ENCODE measurements around the gene SRBD1.

Gene SRBD1

GRCh38 chr2:45382744-45383143 is 228.3 kb downstream of the SRBD1 start:
- no peak overlapping the region for H3K27ac ChIP-seq (ENCODE audit: low read depth, low read length)
- no peaks in the 10 kb centered on the region for H3K4me1 ChIP-seq (ENCODE audit: control insufficient read depth, insufficient read depth, low read length)
- H3K27me3 ChIP-seq (ENCODE audit: control insufficient read depth, insufficient read depth, low read length) = no peaks in the 10 kb centered on the region
- H3K4me3 ChIP-seq (ENCODE audit: low read length) = no peak overlapping the region
- no peaks in the 10 kb centered on the region for H3K36me3 ChIP-seq (ENCODE audit: control insufficient read depth, insufficient read depth, low read length)
- H3K9ac ChIP-seq (ENCODE audit: low read length) = no peak overlapping the region

GRCh38 chr2:45380131-45380836 is 230.8 kb downstream of the SRBD1 start:
- no peaks in the 10 kb centered on the region for H3K4me1 ChIP-seq (ENCODE audit: control insufficient read depth, insufficient read depth, low read length)
- H3K27ac ChIP-seq (ENCODE audit: low read depth, low read length) = no peak overlapping the region

GRCh38 chr2:45379399-45380087 is 231.5 kb downstream of the SRBD1 start:
- H3K27ac ChIP-seq (ENCODE audit: low read depth, low read length) = no peak overlapping the region
- H3K36me3 ChIP-seq (ENCODE audit: control insufficient read depth, insufficient read depth, low read length) = no peaks in the 10 kb centered on the region
- no peak overlapping the region for H3K9ac ChIP-seq (ENCODE audit: low read length)
- no peaks in the 10 kb centered on the region for H3K27me3 ChIP-seq (ENCODE audit: control insufficient read depth, insufficient read depth, low read length)
- no peak overlapping the region for H3K4me3 ChIP-seq (ENCODE audit: low read length)
- no peaks in the 10 kb centered on the region for H3K4me1 ChIP-seq (ENCODE audit: control insufficient read depth, insufficient read depth, low read length)

More at GRCh38 chr2:45380131-45380836, 230.8 kb downstream of the SRBD1 start:
- no peaks in the 10 kb centered on the region for H3K27me3 ChIP-seq (ENCODE audit: control insufficient read depth, insufficient read depth, low read length)
- H3K4me3 ChIP-seq (ENCODE audit: low read length) = no peak overlapping the region
- no peaks in the 10 kb centered on the region for H3K36me3 ChIP-seq (ENCODE audit: control insufficient read depth, insufficient read depth, low read length)
- H3K9ac ChIP-seq (ENCODE audit: low read length) = no peak overlapping the region

GRCh38 chr2:45373534-45373933 is 237.5 kb downstream of the SRBD1 start:
- Histone ChIP-seq H3K27ac (ENCODE audit: low read depth, low read length) (no peak overlapping the region), H3K27me3 (ENCODE audit: control insufficient read depth, insufficient read depth, low read length) (no peaks in the 10 kb centered on the region), H3K4me1 (ENCODE audit: control insufficient read depth, insufficient read depth, low read length) (no peaks in the 10 kb centered on the region), H3K36me3 (ENCODE audit: control insufficient read depth, insufficient read depth, low read length) (no peaks in the 10 kb centered on the region), H3K9ac (ENCODE audit: low read length) (no peak overlapping the region), H3K4me3 (ENCODE audit: low read length) (no peak overlapping the region)

GRCh38 chr2:45370369-45370768 is 240.7 kb downstream of the SRBD1 start:
- Histone ChIP-seq H3K27ac (ENCODE audit: low read depth, low read length) (no peak overlapping the region), H3K4me1 (ENCODE audit: control insufficient read depth, insufficient read depth, low read length) (no peaks in the 10 kb centered on the region), H3K36me3 (ENCODE audit: control insufficient read depth, insufficient read depth, low read length) (no peaks in the 10 kb centered on the region), H3K27me3 (ENCODE audit: control insufficient read depth, insufficient read depth, low read length) (no peaks in the 10 kb centered on the region), H3K9ac (ENCODE audit: low read length) (no peak overlapping the region), H3K4me3 (ENCODE audit: low read length) (no peak overlapping the region)

GRCh38 chr2:45368792-45369191 is 242.3 kb downstream of the SRBD1 start:
- Histone ChIP-seq H3K4me1 (ENCODE audit: control insufficient read depth, insufficient read depth, low read length) (no peaks in the 10 kb centered on the region), H3K9ac (ENCODE audit: low read length) (no peak overlapping the region), H3K4me3 (ENCODE audit: low read length) (no peak overlapping the region), H3K27me3 (ENCODE audit: control insufficient read depth, insufficient read depth, low read length) (no peaks in the 10 kb centered on the region), H3K36me3 (ENCODE audit: control insufficient read depth, insufficient read depth, low read length) (no peaks in the 10 kb centered on the region), H3K27ac (ENCODE audit: low read depth, low read length) (no peak overlapping the region)

- Histone ChIP-seq H3K27ac (ENCODE audit: low read depth, low read length) (no peak overlapping the region), H3K36me3 (ENCODE audit: control insufficient read depth, insufficient read depth, low read length) (no peaks in the 10 kb centered on the region), H3K4me1 (ENCODE audit: control insufficient read depth, insufficient read depth, low read length) (no peaks in the 10 kb centered on the region), H3K4me3 (ENCODE audit: low read length) (no peak overlapping the region), H3K9ac (ENCODE audit: low read length) (no peak overlapping the region), H3K27me3 (ENCODE audit: control insufficient read depth, insufficient read depth, low read length) (no peaks in the 10 kb centered on the region)
Observed at GRCh38 chr2:45361666-45362065, 249.4 kb downstream of the SRBD1 start.

GRCh38 chr2:45354776-45355175 is 256.3 kb downstream of the SRBD1 start:
- Histone ChIP-seq H3K4me1 (ENCODE audit: control insufficient read depth, insufficient read depth, low read length) (no peaks in the 10 kb centered on the region), H3K4me3 (ENCODE audit: low read length) (no peak overlapping the region), H3K27me3 (ENCODE audit: control insufficient read depth, insufficient read depth, low read length) (no peaks in the 10 kb centered on the region), H3K27ac (ENCODE audit: low read depth, low read length) (no peak overlapping the region), H3K36me3 (ENCODE audit: control insufficient read depth, insufficient read depth, low read length) (no peaks in the 10 kb centered on the region), H3K9ac (ENCODE audit: low read length) (no peak overlapping the region)

GRCh38 chr2:45353879-45354278 is 257.2 kb downstream of the SRBD1 start:
- no peak overlapping the region for H3K4me3 ChIP-seq (ENCODE audit: low read length)
- H3K27me3 ChIP-seq (ENCODE audit: control insufficient read depth, insufficient read depth, low read length) = no peaks in the 10 kb centered on the region
- H3K4me1 ChIP-seq (ENCODE audit: control insufficient read depth, insufficient read depth, low read length) = no peaks in the 10 kb centered on the region
- H3K36me3 ChIP-seq (ENCODE audit: control insufficient read depth, insufficient read depth, low read length) = no peaks in the 10 kb centered on the region
- H3K27ac ChIP-seq (ENCODE audit: low read depth, low read length) = no peak overlapping the region
- H3K9ac ChIP-seq (ENCODE audit: low read length) = no peak overlapping the region

- no peak overlapping the region for H3K9ac ChIP-seq (ENCODE audit: low read length)
- no peaks in the 10 kb centered on the region for H3K4me1 ChIP-seq (ENCODE audit: control insufficient read depth, insufficient read depth, low read length)
- no peaks in the 10 kb centered on the region for H3K27me3 ChIP-seq (ENCODE audit: control insufficient read depth, insufficient read depth, low read length)
- no peak overlapping the region for H3K27ac ChIP-seq (ENCODE audit: low read depth, low read length)
- H3K36me3 ChIP-seq (ENCODE audit: control insufficient read depth, insufficient read depth, low read length) = no peaks in the 10 kb centered on the region
- no peak overlapping the region for H3K4me3 ChIP-seq (ENCODE audit: low read length)
Observed at GRCh38 chr2:45352506-45352905, 258.6 kb downstream of the SRBD1 start.

GRCh38 chr2:45345331-45346234 is 265.5 kb downstream of the SRBD1 start:
- H3K4me1 ChIP-seq (ENCODE audit: control insufficient read depth, insufficient read depth, low read length) = no peaks in the 10 kb centered on the region
- H3K4me3 ChIP-seq (ENCODE audit: low read length) = no peak overlapping the region
- no peak overlapping the region for H3K27ac ChIP-seq (ENCODE audit: low read depth, low read length)
- H3K36me3 ChIP-seq (ENCODE audit: control insufficient read depth, insufficient read depth, low read length) = no peaks in the 10 kb centered on the region
- no peak overlapping the region for H3K9ac ChIP-seq (ENCODE audit: low read length)
- no peaks in the 10 kb centered on the region for H3K27me3 ChIP-seq (ENCODE audit: control insufficient read depth, insufficient read depth, low read length)

- Histone ChIP-seq H3K4me3 (ENCODE audit: low read length) (no peak overlapping the region), H3K27ac (ENCODE audit: low read depth, low read length) (no peak overlapping the region), H3K36me3 (ENCODE audit: control insufficient read depth, insufficient read depth, low read length) (no peaks in the 10 kb centered on the region), H3K9ac (ENCODE audit: low read length) (no peak overlapping the region), H3K4me1 (ENCODE audit: control insufficient read depth, insufficient read depth, low read length) (no peaks in the 10 kb centered on the region), H3K27me3 (ENCODE audit: control insufficient read depth, insufficient read depth, low read length) (no peaks in the 10 kb centered on the region)
Observed at GRCh38 chr2:45344502-45344901, 266.6 kb downstream of the SRBD1 start.
